ENCODE results near the gene TTC31.
A peak's percentile ranks its signal among the peaks of the same experiment; 100 is the strongest.

TTC31 gene

DNA sequence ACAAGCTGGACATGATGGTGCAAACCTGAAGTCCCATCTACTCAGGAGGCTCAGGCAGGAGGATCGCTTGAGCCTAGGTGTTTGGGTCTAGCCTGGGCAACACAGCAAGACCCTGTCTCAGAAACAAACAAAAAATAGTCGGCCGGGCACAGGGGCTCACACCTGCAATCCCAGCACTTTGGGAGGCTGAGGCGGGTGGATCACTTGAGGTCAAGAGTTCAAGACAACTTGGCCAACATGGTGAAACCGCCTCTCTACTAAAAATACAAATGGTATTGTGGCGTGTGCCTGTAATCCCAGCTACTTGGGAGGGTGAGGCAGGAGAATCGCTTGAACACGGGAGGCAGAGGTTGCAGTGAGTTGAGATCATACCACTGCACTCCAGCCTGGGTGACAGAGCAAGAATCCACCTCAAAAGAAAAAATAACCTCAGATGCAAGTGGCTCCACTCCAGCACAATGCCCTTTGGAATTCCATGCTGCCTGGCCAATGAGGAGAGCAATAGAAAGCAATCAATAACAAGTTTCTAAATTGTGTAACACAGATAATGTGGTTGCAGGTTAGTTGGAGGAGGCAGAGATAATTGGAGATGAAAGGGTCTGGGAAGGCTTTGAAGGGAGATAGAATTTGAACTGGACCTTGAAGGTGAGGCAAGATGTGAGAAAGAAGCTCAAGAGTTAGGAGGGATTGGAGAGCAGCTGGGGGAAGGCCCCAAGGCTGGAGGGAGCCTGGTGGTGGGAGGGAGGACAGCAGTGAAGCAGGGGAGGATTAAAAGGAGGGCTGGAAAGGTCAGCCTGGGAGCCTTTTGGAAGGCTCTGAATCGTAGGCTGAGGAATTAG, 6.0 kb downstream of the TTC31 start:
- DNase-seq = no peak

DNA sequence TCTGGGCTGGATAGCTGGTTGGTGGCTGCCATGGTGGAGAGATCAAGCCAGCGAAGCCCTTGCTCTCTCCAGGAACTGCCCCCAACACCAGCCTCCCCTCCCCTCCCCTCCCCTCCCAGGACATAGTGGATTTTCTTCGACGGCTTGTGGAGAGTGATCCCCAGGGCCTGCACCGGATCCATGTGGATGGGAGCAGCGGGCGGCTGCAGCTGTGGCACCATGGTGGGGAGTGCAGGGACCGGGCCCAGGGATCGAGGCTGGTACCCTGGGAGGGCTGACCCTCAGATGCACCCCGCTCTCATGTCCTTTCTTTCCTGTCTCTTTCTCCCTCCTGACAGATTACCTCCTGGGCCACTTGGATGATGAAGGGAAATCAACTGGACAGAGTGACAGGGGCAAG, 7.0 kb downstream of the TTC31 start:
- DNase-seq = no peak

DNA sequence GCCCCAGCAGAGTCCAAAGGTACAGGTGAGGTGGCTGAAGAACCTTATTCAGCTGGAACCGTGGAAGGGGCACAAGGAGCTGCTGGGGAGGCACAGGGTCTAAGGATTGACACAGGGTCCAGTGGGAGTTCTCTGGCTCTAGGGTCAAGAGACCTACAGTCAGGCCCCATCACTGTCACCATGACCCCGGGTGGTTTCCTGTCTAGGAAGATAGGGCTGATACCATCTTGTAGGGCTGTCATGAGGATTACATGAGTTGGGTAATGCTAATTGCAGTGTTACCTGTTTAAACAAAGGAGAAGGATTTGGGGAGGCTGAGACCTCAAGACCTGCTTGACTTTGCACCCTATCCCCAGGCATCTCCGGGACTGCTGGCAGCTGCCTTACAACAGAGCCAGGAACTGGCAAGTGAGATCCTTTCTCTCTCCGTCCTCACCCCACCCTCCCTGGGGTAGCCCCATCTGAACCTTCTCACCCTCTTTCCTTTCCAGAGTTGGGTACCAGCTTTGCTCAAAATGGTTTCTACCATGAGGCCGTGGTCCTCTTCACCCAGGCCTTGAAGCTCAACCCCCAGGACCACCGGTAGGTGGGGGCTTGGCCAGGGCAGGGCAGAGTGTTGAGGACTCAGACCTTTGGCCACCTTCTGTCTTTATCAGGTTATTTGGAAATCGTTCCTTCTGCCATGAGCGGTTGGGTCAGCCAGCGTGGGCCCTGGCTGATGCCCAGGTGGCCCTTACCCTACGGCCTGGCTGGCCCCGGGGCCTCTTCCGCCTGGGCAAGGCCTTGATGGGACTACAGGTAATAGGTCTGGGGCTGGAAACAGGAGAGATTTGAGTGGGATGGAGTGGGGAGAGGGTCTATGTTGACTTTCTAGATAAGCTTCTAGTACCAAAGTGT, 9.0 kb downstream of the TTC31 start:
- no peak for DNase-seq

- DNase-seq = no peak
These were observed 10.7 kb downstream of the TTC31 start for GRCh38 chr2:74493546-74493945.

DNA sequence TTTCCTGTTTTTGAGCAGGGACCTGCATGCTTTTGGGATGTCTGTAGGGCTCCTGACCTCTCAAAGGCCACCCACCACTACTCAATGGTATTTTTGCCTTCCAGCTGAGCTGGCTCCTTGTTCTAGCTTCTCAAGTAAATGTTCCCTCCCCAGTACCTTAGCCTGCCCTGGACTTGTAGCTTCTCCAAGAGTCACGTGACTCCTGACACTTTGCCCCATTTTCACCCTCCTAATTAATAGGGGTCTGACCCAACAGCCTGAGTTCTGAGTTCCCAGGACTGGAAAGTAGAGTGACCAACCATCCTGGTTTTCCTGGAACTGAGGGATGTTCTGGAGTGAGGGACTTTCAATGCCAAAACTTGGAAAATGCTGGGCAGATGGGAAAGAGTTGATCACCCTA, 12.6 kb downstream of the TTC31 start:
- DNase-seq = no peak

DNA sequence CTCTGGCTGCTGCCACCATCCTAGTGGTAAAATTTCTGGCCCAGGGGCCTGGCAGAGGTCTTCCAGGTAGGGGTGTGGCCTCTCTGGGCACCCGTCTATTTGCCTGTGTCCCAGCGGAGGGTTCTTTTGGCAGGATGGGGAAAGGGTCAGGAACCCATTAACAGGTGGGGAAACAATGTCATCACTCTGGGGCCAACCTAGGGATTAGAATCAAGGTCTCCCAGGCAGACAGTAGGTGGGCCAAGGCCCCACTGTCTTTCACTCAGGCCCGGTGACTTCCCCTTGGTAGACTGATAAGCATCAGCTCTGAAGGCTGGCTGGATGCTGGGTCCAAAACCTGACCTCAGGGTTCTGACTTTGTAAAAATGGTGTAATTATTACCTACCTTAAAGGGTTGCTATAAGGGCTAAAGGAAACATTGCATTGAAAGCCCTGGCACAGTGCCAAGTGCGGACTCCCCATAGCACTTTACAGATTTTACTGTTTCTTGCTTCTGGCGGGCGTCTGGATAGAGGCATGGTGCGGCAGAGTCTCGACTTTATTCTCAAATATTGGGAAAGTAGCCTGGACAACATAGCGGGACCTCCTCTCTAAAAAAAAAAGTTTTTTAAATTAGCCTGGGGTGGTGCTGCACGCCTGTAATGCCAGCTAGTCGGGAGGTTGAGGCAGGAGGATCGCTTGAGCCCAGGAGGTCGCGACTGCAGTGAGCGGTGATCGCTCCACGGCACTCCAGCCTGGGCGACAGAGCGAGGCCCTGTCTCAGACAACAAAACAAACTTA, 14.3 kb downstream of the TTC31 start:
- no peak for DNase-seq

DNA sequence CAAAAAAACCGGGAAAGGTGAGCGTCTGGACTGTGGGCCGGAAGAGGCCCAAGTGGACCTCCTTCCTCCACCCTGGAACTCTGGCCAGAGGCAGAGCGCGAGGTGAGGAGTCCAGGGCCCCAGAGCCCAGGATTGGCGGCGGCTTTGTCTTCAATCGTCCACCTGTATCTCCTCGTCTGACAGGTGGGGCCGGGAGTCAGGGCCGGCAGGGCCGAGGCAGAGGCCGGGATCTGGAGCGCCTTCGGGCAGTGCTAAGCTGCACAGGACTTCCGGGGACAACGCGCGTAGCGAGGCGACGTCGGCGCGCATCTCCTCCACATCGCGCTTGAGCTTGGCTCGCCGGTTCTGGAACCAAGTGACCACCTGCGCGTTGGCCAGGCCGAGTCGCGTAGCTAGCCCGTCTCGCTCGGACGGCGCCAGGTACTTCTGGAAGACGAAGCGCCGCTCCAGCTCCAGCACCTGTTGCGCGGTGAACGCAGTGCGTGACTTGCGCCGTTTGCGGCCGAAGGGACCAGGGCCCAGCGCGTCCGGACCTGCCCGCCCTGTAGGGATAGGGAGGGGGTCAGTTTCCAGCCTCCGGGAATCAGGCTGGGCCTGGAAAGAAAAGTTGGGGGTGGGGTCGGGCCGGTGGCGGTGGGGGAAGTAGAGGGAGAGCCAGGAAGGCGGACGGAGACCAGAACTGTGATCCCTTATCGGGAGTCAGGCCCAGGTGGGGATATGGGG, 15.1 kb downstream of the TTC31 start:
- peak; percentile 56 for DNase-seq

DNA sequence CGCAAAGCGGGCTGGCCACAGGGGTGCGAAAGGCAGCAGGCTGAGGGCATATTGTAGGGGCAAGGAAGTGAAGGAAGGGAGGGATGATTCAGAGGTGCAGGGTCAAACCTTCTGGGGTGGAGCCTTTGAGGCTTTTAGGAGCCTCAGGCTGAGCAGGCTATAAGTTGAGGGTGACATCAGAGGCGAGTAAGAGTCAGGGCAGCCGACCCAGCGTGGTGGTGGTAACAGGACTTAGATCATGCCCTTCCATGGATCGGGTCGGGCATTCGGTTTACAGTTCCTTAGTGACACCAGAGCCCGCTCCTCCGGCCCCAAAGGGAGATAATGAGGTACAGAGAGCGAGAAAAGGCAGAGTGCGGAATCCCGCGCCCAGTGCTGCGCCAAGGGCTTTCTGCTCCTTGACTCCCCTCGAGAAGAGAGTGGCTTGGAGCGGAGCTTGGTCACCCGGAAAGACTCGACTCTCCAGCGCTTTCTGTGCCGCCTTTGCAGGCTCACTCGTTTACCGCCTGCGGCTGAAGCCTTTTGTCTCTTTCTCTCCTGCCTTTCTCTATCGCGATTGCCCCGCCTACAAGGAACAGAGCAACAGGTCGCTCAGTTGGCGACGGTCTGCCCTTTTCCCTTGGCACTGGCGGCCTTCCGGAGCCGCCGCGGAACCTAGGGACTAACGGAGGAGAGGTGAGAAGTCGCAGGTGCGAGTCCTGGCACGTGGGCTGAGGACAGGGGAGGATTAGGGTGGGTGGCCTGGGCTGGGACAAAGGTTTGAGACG, 15.8 kb downstream of the TTC31 start:
- DNase-seq = no peak

DNA sequence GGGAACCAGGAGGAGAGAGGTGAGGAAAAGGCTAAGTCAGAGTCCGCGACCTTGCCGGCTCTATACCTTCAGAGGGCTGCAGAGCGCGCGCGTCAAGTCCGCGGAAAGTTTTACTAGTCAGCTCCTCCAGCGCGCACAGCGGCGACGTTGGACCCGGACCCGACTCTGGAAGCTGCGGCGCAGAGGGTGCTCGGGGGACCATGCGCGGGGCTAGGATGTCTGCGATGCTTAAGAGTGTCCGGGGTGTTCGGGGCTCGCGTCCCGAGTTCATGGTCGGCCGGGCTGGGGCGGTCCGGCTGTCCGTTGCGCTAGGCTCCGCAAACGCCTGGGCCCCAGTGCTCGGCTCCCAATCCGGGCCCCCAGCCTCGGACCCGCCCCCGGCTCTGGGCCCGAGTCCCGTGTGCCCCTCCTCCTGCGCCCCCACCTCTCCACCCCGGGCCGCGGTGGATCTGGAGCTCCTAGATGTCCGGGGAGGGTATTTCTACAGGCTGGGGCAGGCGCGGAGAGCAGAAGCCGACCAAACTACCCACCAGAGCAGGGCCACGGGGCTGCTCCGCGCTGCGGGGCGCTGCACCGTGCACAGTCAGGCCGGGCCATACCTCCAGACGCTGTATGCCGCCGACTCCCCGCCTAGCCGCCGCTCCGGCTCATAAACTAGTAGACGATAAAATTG, 16.5 kb downstream of the TTC31 start, which contains the start of gene LBX2:
TSS of gene LBX2 (minus strand) at position 337 of the 673 bp plus-strand sequence. CDS start at position 271, 66 bp downstream.
- DNase-seq = no peak

DNA sequence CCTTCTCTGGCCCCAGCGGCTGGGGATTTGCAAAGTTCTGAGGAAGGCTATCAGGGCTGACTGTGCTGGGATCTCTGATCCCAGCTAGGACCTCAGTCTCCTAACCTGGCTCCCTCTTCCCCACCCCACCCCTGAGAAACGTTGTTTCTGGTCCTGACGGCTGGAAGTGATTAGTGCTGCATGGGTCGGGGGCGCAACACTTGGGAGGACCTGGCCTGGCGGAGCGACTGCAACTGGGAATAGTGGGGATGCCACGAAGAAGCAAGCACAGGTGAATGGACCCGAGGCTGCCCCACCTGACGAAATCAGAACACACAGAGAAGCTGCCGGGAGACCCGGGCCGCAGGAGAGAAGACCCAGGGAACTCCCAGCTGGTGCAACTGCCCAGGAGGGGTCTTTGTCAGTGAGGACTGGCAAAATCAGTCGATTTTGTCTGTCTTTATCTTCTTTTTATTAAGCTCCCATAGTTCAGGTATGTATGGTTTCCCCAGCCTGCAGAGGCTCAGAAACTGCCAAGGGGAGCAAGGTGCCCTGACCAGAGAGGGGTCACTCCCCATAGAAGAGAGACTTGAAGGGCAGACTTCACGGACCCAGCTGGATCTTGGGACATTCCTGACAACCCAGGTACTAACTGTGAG, 17.2 kb downstream of the TTC31 start:
- DNase-seq = no peak

- DNase-seq = no peak
These were observed 17.7 kb downstream of the TTC31 start for GRCh38 chr2:74500578-74500946.

- DNase-seq = no peak
These were observed 18.6 kb downstream of the TTC31 start for GRCh38 chr2:74501335-74502071.

DNA sequence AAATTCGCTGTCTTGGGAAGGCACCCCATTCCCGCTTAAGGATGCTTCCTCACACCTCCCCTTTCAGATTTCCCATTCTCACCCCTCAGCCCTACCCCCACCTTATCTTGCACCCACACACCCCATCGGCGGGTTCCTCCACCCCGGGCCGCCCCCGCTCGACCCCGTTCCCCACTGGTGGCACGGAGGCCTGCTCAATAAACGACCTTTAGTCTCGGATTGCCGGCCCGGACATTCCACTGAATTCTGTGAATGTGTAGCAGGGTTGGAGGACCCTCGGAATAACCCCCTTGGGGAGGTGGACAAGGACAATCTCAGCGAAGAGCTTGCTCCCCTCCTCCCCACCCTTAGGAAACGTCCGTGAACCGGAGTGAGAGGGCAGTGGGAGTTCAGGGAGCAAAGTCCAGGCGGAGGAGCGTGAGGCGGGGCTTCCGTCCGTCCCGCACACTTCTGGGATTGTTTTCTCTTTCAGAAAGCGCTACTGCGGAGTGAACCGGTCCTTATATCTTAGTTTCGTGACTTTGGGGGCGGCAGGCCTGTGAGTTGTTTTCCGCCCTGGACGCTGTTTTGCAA, 19.4 kb downstream of the TTC31 start:
- no peak for DNase-seq

GRCh38 chr2:74502720-74503505, 20.0 kb downstream of the TTC31 start:
- DNase-seq = peak; percentile 62

- no peak for DNase-seq
These were observed 20.9 kb downstream of the TTC31 start for GRCh38 chr2:74503506-74504475.

DNA sequence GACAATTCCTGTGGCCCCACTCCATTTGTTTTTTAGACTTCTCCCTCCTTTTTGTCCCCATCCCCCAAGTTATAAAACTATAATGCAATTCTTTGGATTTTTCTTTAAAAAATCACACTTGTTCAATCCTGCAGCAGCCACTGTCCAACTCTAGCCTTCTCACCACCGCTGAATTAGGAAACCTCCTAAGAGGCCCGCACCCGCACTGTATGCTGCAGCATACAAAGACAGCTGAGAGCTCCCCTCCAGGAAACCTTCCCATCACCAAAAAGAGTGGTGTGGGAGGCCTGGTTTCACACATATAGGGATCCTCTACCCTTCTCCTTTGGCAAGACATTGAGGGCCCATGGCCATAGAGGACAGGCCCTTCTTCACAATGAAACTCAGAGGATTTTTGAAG, 21.7 kb downstream of the TTC31 start:
- DNase-seq = no peak
